Motor neuron (in vitro differentiated cells): ENCODE results near the gene UROD. TPM values are rescaled to one million over a fixed set of nuclear protein-coding genes. Genes with fewer than 3 reads are reported as not detected.

Experiments used
- ATAC-seq, 8 experiments: fragments of 200-7000 bp; cut with Tn5 transposase; replicated peaks in 6 of 8; 2 replicates each; pipeline ENCODE4 v1.8.0; 2021; ENCODE audit warnings: mild to moderate bottlenecking in 8 of 8, moderate library complexity in 8 of 8
- H3K27ac ChIP-seq, 2 donors: fragments of 250-450 bp; sonication (Bioruptor Pico); 2 replicates each; pipeline ENCODE4 v1.9.0; 2021; ENCODE audit warnings: antibody characterized with exemption in 2 of 2, mild to moderate bottlenecking in 2 of 2, moderate library complexity in 1 of 2
- H3K4me1 ChIP-seq, 2 donors: fragments of 250-450 bp; sonication (Bioruptor Pico); replicated peaks in 1 of 2; 2 replicates each; pipeline ENCODE4 v1.6.1; 2021; ENCODE audit warnings: antibody characterized with exemption in 2 of 2, mild to moderate bottlenecking in 2 of 2, moderate library complexity in 1 of 2
- H3K4me3 ChIP-seq, 5 donors: fragments of 250-450 bp; sonication (Bioruptor Pico); 2 replicates each; pipeline ENCODE4 v1.9.0; 2021; ENCODE audit warnings: antibody characterized with exemption in 5 of 5, mild to moderate bottlenecking in 5 of 5, moderate library complexity in 4 of 5
- WGBS, 10 experiments: fragments of 450-650 bp; shearing (Covaris generic); methylation state at CpG; one replicate each; pipeline ENCODE4 v1.0.0; 2022; 5-methylcytosine and 5-hydroxymethylcytosine counted together
- in situ Hi-C, 9 experiments: fragments of 400-800 bp; cut with MboI; loops; one replicate each; pipeline ENCODE4 v1.15.0; 2021; ENCODE audit warnings: low sequenced_read_pairs in 9 of 9, low pct_unique_long_range_greater_than_20kb in 2 of 9; ENCODE audit not compliant: unreplicated experiment in 9 of 9
- total RNA-seq, 8 experiments: library from RNA; unstranded; fragments of 300-600 nt; gene quantifications; 2 replicates each; pipeline versions ENCODE4 v1.2.3 to v1.2.4, GENCODE V29; 2022

The UROD gene
- total RNA-seq, 8 experiments from 2014 or later: 60.9 to 229 (median 99.3) TPM

DNA sequence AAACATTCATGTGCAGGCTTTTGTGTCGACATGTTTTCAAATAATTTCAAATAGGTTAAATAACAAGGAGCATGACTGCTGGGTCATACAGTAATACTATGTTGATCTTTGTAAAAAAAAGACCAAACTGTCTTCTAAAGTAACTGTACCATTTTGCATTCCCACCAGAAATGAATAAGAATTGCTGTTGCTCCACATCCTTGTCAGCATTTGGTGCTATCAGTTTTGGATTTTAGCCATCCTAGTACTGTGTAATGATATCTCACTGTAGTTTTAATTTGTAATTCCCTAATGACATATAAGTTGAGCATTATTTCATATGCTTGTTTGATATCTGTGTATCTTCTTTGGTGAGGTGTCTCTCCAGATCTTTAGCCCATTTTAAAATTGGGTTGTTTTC is 11.6 kb downstream of the UROD start:
- Histone ChIP-seq H3K4me3 (no peak overlapping the region), H3K4me1 (no peaks in the 10 kb centered on the region), H3K27ac (no peak overlapping the region)
- in situ Hi-C loops: loop anchor here in 8 of 9 experiments (10.0 to 25.0 kb wide), 5 partner anchors 186 to 464 kb away; partner anchors contain the start of genes TESK2 (in 3 of the 8) and PTCH2 (in 1 of the 8)
- no peak for ATAC-seq
- 11 to 100% (median 80%) methylated on average over 1 of the region's 1 CpG for WGBS, 10 experiments

DNA sequence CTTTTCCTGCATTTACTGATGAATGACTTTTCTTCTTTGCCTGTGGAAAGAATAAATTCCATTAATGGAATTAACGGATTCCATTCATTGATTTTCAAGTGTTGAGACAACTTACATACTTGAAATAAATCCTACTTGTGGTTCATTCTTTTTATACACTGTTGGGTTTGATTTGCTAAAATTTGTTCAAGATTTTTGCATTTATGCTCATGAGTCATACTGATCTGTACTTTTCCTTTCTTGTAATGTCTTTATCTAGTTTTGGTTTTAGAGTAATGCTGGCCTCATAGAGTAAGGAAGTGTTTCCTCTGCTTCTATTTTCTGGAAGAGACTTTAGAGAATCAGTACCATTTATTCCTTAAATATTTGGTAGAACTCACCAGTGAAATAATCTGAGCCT is 14.4 kb downstream of the UROD start:
- WGBS, 10 experiments: 0 to 100% (median 95%) methylated on average over 1 of the region's 1 CpG; no CpG with 5 or more reads in 2 of the 10 experiments

DNA sequence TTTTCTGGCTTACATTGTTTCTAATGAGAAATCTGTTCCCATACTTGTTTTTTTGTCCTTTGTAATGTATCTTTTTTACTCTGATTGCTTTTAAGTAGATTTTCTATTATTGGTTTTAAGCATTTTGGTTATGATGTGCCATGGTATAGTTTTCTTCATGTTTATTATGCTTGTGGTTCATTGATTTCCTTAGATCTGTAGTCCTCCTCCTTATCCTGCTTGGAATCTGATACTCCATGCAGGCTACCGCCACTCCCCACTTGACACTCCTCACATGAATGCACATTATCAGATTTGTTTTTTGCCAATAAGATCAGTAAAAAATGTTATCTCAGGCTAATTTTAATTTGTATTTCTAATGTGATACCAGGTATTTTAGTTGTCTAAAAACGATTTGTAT is 20.8 kb downstream of the UROD start:
- H3K4me3 ChIP-seq: no peak overlapping the region
- no peak overlapping the region for H3K27ac ChIP-seq
- in situ Hi-C loops: no loop called here
- ATAC-seq: peak in 1 of 8 experiments; percentile 23
- no peaks in the 10 kb centered on the region for H3K4me1 ChIP-seq
- whole genome bisulfite sequencing, 10 experiments: 0 to 72% (median 65%) methylated on average over 1 to 2 of the region's 2 CpGs; no CpG with 5 or more reads in 1 of the 10 experiments

More for the DNA sequence above, 14.4 kb downstream of the UROD start:
- H3K27ac ChIP-seq: no peak overlapping the region
- in situ Hi-C loops: loop anchor here in 2 of 9 experiments (10.0 kb wide), 1 partner anchor 268 kb away; no protein-coding TSS in a partner anchor
- peak in 2 of 8 experiments; percentile 72 to 89 for ATAC-seq
- no peaks in the 10 kb centered on the region for H3K4me1 ChIP-seq
- no peak overlapping the region for H3K4me3 ChIP-seq

DNA sequence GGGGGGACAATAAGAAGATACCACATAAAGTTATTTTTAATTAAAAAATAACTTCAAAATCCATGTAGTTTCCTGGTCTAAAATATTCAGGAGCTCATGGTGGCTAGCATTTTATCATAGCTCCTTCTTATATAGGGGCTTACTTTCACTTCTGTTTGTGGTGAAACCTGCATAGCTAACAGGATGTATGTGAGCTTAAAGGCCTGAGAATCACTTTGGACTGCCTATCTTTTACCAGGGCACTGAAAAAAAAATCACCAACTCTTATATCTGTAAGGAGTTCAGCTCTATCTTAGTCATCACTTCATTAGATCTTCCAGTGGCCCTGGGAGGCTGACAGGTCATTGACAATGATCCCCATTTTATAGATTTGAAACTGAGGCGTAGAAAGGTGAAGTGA is 21.3 kb downstream of the UROD start:
- in situ Hi-C loops: no loop called here
- Histone ChIP-seq H3K4me3 (no peak overlapping the region), H3K4me1 (no peaks in the 10 kb centered on the region), H3K27ac (no peak overlapping the region)
- WGBS, 10 experiments: 33 to 100% (median 100%) methylated on average over 1 of the region's 1 CpG; no CpG with 5 or more reads in 5 of the 10 experiments
- ATAC-seq: no peak

DNA sequence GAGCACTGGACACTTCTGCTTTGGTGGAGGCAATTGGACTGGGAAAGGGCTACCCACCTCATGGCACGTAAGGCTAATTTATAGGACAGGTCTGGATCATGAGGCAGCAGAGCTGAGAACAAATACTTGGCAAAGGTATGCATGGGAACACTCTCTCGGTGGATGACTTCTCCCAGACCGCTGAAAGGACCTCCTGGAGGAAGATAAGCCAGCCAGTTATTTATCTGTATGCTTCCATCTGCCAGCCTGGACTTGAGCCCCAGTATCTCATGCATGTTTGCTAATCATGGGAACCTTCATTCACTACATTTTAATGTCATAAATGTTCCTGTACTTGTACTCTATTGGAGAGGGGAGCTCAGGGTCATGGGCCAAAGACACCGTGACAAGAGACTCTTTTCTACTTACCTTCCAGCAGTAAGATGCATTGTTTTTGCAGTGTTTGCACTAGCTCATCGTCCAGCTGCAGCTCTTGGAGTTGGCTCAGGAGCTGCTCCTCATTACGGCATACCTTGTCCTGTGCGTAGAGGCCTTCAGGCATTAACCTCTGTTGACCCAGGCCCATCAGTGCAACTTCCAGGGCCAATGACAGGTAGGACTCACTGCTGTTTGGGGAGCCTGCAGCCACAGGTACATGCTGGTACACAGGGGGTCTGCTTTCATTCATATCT is 23.7 kb downstream of the UROD start:
- no peak for ATAC-seq
- Histone ChIP-seq H3K27ac (no peak overlapping the region), H3K4me3 (no peak overlapping the region), H3K4me1 (no peaks in the 10 kb centered on the region)
- WGBS, 10 experiments: 50 to 96% (median 85%) methylated on average over 1 to 7 of the region's 7 CpGs; no CpG with 5 or more reads in 1 of the 10 experiments
- in situ Hi-C loops: no loop called here

DNA sequence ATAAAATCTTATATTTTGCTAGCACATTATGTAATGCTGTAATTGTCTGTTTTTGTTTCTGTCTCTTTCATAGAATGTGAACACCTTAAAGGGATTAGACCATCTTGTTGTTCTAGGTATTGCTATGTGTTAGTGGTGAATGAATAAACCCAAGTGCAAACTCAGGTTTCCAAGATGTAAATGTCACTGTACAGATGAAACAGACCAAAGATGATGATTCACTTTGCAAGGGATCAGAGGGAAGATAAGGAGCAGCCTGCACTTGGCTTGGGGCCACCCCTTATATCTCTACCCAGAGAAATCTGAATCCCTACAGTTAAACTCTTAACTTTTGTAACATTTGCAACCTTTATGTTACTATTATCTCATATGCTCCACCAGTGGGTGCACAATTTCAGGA is 25.4 kb downstream of the UROD start:
- H3K4me3 ChIP-seq: no peak overlapping the region
- in situ Hi-C loops: no loop called here
- no peak overlapping the region for H3K27ac ChIP-seq
- no peaks in the 10 kb centered on the region for H3K4me1 ChIP-seq
- ATAC-seq: peak in 2 of 8 experiments; percentile 28 to 47

DNA sequence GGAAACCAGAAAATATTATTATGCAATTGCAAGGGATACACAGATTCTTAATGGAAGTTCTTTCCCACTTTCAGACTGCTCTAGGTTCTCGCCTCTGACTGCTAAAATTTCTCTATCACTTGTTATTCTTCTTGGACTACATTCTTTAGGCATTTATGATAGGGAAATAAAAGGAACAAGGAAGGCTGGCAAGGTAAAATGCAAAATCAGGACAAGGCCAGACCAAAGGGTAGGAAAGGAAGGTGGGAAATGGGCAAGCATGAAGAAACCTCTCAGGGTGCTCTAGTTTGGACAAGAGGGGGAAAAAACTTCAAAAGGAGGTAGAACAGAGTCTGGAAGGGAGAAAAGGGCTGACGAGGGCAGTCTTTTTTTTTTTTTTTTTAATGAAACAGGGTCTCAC is 26.2 kb downstream of the UROD start:
- H3K27ac ChIP-seq: no peak overlapping the region
- in situ Hi-C loops: no loop called here
- WGBS, 10 experiments: 14 to 100% (median 86%) methylated on average over 1 to 2 of the region's 2 CpGs; no CpG with 5 or more reads in 1 of the 10 experiments
- no peak for ATAC-seq
- no peak overlapping the region for H3K4me3 ChIP-seq
- no peaks in the 10 kb centered on the region for H3K4me1 ChIP-seq

DNA sequence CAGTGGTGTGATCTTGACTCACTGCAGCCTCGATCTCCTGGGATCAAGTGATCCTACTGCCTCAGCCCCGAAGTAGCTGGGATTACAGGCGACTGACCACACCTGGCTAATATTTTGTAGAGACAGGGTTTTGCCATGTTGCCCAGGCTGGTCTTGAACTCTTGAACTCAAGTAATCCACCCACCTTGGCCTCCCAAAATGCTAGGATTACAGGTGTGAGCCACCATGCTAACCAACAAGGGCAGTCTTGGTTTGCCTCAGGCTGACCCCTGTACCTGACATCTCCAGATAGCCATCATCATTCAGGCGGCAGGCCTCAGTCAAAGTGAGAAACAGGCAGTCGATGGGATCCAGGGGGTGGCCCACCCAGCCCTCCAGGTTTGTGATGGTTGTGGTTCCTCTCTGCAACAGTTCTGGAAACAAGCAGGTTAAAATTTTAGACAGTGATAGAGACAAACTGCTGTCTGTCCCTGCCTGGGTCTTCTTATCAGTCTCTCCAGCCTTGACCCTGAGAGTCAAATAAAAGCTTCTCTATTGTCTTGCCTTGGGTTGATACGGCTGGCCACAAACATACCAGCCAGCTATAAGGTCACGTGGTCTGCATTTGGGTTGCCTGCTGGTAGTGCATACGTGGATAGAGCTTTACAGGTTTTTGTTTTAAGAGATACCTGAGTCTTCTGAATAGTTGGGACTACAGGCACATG is 26.8 kb downstream of the UROD start:
- WGBS, 10 experiments: 0 to 97% (median 90%) methylated on average over 1 to 8 of the region's 8 CpGs; no CpG with 5 or more reads in 3 of the 10 experiments
- Histone ChIP-seq H3K27ac (no peak overlapping the region), H3K4me1 (no peaks in the 10 kb centered on the region), H3K4me3 (no peak overlapping the region)
- in situ Hi-C loops: no loop called here
- no peak for ATAC-seq

DNA sequence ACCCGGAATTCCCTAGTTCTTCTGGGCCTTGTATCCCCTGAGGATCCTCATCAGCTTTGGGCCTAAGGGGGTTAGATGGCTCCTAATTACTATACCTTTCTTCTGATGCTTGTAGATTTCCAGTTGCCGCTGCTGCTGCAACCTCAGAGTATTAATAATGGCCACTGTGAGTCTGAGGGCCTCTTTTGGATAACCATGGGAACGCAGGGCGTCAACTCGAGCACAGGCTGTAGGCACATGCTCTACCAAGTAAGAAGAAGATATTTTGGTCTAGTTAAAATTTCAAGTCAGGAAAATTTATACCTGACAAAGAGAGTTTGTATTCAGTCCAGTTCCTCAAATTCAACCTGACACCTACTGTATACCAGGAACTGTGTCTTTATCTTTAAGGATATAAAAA is 28.2 kb downstream of the UROD start:
- in situ Hi-C loops: no loop called here
- H3K4me1 ChIP-seq: no peaks in the 10 kb centered on the region
- H3K27ac ChIP-seq: no peak overlapping the region
- 62 to 100% (median 88%) methylated on average over 1 to 5 of the region's 5 CpGs; no CpG with 5 or more reads in 1 of the 10 experiments for WGBS, 10 experiments
- no peak overlapping the region for H3K4me3 ChIP-seq
- no peak for ATAC-seq

DNA sequence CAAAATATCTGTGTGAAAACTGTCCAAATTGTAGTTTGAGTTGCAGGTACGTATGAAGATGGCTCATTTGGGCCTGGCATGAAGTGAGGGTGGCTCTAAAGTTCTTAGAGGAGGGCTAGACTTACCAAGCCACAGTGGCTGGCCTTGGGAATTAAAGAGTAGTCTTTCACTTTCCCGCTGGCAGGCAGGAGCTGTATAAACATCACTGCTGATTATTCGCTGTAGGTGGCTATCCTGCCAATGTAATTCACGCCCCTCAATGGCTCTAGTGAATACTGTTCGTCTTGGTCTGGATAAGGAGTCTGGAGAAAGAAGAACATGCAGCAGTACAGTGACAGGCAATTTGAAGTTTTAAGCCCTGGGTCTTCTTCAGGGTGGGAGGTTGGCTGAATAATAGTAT is 31.0 kb downstream of the UROD start:
- in situ Hi-C loops: no loop called here
- Histone ChIP-seq H3K27ac (no peak overlapping the region), H3K4me1 (no peaks in the 10 kb centered on the region), H3K4me3 (no peak overlapping the region)
- 71 to 100% (median 83%) methylated on average over 1 to 5 of the region's 5 CpGs; no CpG with 5 or more reads in 1 of the 10 experiments for WGBS, 10 experiments
- ATAC-seq: no peak

DNA sequence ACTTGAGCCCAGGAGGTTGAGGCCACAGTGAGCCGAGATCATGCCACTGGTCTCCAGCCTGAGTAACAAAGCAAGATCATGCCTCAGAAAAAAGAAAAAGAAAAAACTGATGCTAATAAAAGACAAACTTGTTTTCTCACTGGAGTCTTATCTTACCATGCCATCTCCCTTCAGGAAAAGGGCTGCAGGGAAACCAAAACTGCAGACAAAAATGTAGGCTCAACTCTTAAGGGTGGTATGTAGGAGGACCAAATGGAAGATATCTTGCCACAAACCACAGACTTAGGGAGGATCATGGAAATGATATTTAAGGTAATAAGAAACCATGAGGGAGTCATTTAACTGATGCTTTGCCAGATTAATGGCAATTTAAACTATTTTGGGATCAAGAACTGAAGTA is 32.9 kb downstream of the UROD start:
- Histone ChIP-seq H3K4me3 (no peak overlapping the region), H3K4me1 (no peaks in the 10 kb centered on the region), H3K27ac (no peak overlapping the region)
- WGBS, 10 experiments: 80 to 100% methylated on average over 1 of the region's 1 CpG; no CpG with 5 or more reads in 8 of the 10 experiments
- ATAC-seq: no peak
- in situ Hi-C loops: no loop called here

DNA sequence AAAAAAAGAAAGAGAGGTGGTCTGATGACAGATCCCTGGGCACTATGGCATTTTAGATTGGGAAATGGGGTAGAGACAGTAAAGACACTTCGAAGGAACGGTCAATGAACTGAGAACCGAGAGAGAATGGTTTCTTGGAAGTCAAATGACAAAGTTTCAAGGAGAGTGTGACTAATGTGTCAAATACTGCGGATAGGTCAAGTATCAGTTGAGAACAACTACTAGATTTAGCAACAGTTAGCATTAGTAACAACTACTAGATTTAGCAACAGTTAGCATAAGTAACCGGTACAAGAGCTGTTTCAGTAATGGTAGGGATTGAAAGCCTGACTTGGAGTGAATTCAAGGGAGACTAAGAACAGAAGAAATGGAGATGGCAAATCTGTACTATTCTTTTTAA is 35.0 kb downstream of the UROD start:
- no peak overlapping the region for H3K27ac ChIP-seq
- H3K4me3 ChIP-seq: no peak overlapping the region
- 39 to 100% (median 93%) methylated on average over 2 to 5 of the region's 5 CpGs for WGBS, 10 experiments
- H3K4me1 ChIP-seq: no peaks in the 10 kb centered on the region
- ATAC-seq: no peak
- in situ Hi-C loops: no loop called here

DNA sequence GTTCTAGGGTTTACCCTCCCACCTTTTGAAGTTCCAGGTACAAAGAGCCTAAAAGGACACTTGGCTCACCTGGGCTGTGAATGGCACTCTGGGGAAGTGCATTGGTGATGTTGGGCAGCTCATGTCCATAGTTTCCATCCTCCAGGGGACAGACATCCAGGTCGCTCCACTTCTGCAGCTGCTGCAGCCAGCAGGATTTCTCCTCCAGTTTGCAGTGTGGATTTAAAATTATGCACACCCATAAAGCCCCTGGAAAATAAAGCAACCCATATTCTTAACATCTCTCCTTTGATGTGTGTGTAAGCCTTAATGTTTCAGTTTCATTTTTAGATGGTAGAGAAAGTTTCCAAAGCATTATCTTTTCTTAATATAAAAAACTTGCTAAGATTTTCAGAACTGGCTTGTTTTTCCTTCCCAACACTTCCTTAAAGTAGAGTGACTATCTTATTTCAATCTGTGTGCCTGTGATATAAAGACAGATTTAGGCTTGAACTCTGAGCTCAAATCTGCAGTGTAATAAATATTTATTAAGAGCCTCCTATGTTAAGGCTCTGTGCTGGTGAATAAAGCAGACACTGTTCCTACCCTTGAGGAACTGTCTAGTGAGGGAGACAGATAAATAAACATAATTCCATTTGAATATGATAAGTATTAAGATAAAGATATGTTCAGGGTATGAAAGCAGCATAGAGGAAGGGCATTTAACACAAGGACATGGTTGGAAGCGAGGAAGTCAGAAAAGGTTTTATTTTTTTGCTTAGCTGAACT is 39.1 kb downstream of the UROD start:
- H3K27ac ChIP-seq: no peak overlapping the region
- 20 to 100% (median 88%) methylated on average over 1 to 2 of the region's 2 CpGs; no CpG with 5 or more reads in 1 of the 10 experiments for WGBS, 10 experiments
- peak in 3 of 8 experiments; percentile 75 to 83 (median 79) for ATAC-seq
- in situ Hi-C loops: no loop called here
- no peaks in the 10 kb centered on the region for H3K4me1 ChIP-seq
- no peak overlapping the region for H3K4me3 ChIP-seq
